Hippocampal formation (tissue), 2 donors: Measurements from ENCODE around the gene GALNT17.
"Not testable (repeated sequence)": the region's sequence is repeated elsewhere in the genome, so short reads cannot be mapped to it uniquely, and the experiment has no call there.

Source experiments
- DNase-seq, 2 donors: peaks; one replicate each; lab custom pipeline; 2025; lab: John Stamatoyannopoulos, UW

Gene GALNT17

GRCh38 chr7:71560354-71560995 is 428.5 kb downstream of the GALNT17 start:
- no peak for DNase-seq

DNA sequence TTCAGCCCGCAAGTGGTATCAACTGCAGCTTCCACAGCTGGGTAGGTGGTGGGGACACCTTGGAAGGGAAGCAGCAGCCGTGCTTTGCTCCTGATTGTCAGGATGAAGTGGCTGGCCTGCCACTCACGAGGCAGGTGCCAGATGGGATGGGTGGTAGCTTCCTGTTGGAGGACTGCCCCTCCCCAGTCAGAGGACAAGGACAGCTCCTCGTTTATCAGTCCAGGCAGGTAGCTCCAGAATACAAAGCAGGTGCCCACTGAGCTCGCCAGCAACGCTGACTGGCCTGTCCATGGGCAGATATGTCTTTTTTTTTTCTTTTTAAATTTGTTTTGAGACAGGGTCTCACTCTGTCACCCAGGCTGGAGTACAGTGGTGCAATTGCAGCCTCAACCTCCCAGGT is 431.3 kb downstream of the GALNT17 start:
- DNase-seq = no peak

DNA sequence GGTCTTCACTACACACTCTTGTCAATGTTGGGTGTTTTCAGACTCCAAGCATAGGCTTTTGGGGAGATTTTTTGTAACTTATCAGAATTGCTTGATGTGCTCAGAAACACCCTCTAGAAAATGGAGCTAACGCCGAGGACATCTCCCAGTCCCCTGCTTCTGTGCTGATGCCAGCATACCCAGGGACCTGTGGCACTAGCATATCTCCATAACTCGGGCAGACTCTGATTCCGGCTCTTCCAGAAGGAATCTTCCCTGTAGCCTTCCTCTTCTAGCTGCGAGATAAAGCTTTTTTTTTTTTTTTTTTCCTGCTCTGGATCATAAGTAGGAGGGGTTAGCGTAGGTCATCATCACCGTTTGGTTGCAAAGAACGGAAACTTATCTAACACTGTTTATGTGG is 434.4 kb downstream of the GALNT17 start:
- no peak for DNase-seq

DNA sequence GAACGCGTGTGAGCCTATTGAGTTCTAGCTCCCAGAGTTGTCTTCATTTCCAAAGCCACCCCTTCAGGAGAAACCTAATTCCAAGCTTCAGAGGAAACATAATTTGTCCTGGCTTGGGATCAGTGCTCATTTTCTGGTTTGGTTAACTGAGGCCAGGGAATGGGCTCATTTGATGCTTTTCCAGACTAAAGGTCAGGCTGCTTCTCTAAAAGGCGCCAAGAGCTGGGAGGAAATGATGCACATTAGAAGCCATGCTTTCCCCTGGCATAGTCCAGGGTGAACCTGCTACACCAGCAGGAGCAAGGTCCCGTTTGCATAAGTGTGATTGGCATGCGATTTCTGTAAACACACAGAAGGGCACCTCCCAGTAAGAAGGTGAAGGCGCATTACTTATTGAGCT is 435.0 kb downstream of the GALNT17 start:
- no peak for DNase-seq

GRCh38 chr7:71574153-71574860 is 442.4 kb downstream of the GALNT17 start:
- no peak for DNase-seq

DNA sequence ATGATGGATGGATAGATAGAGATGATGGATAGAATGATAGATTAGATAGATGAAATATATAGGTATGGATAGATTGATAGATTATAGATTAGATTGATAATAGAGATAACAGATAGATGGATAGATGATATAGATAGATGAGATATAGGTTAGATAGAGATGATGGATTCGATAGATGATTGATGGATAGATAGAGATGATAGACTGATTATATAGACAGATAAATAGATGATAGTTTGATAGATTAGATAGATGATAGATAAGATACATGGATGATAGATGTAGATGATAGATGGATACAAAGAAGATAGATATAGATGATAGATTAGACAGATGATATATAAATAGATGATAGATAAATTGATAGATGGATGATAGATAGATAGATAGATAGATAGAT is 448.1 kb downstream of the GALNT17 start:
- DNase-seq = no peak

GRCh38 chr7:71584256-71584655 is 452.3 kb downstream of the GALNT17 start:
- no peak for DNase-seq

- no peak for DNase-seq
These were observed 459.9 kb downstream of the GALNT17 start for GRCh38 chr7:71591876-71592275.

- DNase-seq = not testable (repeated sequence)
These were observed 460.4 kb downstream of the GALNT17 start for GRCh38 chr7:71592388-71592787.

- no peak for DNase-seq
These were observed 462.8 kb downstream of the GALNT17 start for GRCh38 chr7:71594736-71595135.

- DNase-seq = no peak
These were observed 463.2 kb downstream of the GALNT17 start for GRCh38 chr7:71595176-71595575.

GRCh38 chr7:71598553-71598952 is 466.6 kb downstream of the GALNT17 start:
- no peak for DNase-seq

GRCh38 chr7:71601851-71602250 is 469.9 kb downstream of the GALNT17 start:
- DNase-seq = no peak

- DNase-seq = no peak
These were observed 473.0 kb downstream of the GALNT17 start for GRCh38 chr7:71604818-71605414.

DNA sequence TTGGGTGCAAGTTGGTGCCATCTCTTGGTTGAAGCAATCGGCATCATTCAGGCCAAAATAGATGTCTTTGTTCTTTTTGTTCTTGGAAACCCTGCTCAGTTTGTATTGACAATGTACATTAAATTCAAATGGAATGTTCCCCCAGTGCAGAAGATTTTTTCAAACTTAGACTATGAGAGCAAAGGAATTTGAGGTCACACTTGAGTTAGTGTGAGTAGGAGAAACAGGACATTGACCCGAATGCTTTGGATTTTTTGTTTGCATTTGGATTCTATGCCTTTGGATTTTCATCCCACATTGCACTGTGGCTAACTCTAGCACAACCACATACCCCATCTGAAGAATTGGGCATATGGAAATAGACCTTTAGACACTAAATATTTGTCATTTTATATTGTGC is 480.0 kb downstream of the GALNT17 start:
- no peak for DNase-seq

GRCh38 chr7:71612911-71613310 is 481.0 kb downstream of the GALNT17 start:
- no peak for DNase-seq

DNA sequence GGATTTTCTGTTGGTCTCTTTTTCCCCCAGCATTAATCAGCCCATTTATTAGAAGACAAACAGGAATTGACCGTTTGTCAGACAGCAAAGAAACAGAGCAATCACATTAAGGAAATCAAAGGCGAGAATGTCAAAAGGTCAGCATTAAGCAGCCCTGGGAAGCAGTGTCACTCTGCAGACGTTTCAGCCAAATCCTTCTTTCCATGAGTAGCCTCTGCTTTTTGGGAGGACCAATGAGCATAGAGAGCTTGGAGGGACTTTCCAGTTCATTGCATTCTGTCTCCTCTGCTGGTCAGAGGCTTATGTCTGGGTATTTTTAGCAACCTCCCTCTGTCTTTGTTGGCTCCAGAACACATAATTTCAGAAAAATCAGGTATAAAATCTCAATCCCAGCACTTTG is 481.4 kb downstream of the GALNT17 start:
- no peak for DNase-seq

- DNase-seq = no peak
These were observed 483.1 kb downstream of the GALNT17 start for GRCh38 chr7:71615017-71615416.

GRCh38 chr7:71616217-71616616 is 484.3 kb downstream of the GALNT17 start:
- DNase-seq = no peak

DNA sequence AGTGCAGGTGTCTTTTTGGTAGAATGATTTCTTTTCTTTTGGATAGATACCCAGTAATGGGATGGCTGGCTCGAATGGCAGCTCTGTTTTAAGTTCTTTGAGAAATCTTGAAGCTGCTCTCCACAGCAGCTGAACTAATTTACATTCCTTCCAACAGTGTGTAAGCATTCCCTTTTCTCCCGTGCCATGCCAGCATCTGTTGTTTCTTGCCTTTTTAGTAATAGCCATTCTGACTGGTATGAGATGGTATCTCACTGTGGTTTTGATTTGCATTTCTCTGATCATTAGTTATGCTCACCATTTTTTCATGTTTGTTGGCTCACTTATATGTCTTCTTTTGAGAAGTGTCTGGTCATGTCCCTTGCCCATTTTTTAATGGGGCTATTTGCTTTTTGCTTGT is 486.3 kb downstream of the GALNT17 start:
- DNase-seq = no peak

GRCh38 chr7:71625545-71625944 is 493.6 kb downstream of the GALNT17 start:
- DNase-seq = no peak

- no peak for DNase-seq
These were observed 494.3 kb downstream of the GALNT17 start for GRCh38 chr7:71626206-71626605.

GRCh38 chr7:71627651-71628050 is 495.7 kb downstream of the GALNT17 start:
- DNase-seq = no peak
